H9 (cell line): ENCODE data around the gene TMEM98. TPM values are rescaled to one million over a fixed set of nuclear protein-coding genes. Genes with fewer than 3 reads are reported as not detected.

Source experiments
- DNase-seq: peaks from one replicate; pipeline ENCODE4 v3.0.0-alpha.2; 2017
- H2AFZ ChIP-seq: one replicate; pipeline ENCODE4 v1.6.1; 2013; ENCODE audit warnings: mild to moderate bottlenecking, low read length, control low read depth, moderate library complexity
- H2AK5ac ChIP-seq: 2 replicates; pipeline ENCODE4 v1.6.1; 2013; ENCODE audit warnings: low read length, control low read depth, mixed read lengths; ENCODE audit not compliant: insufficient read length
- H2BK120ac ChIP-seq: one replicate; pipeline ENCODE4 v1.6.1; 2013; ENCODE audit warnings: low read depth, mild to moderate bottlenecking, low read length, control low read depth, inconsistent platforms; ENCODE audit not compliant: poor library complexity, severe bottlenecking
- H2BK12ac ChIP-seq: 2 replicates; pipeline ENCODE4 v1.6.1; 2013; ENCODE audit warnings: low read length, control low read depth, mixed read lengths, low read depth; ENCODE audit not compliant: insufficient read length
- H2BK15ac ChIP-seq: 2 replicates; pipeline ENCODE4 v1.6.1; 2013; ENCODE audit warnings: low read depth, low read length, control low read depth
- H2BK20ac ChIP-seq: one replicate; pipeline ENCODE4 v1.6.1; 2013; ENCODE audit warnings: low read depth, mild to moderate bottlenecking, low read length, control low read depth, inconsistent platforms; ENCODE audit not compliant: poor library complexity, severe bottlenecking
- H2BK5ac ChIP-seq: 2 replicates; pipeline ENCODE4 v1.6.1; 2013; ENCODE audit warnings: low read length, control low read depth, mixed read lengths; ENCODE audit not compliant: insufficient read length
- H3K14ac ChIP-seq: 2 replicates; pipeline ENCODE4 v1.6.1; 2013; ENCODE audit warnings: low read length, control low read depth; ENCODE audit not compliant: insufficient read depth
- H3K18ac ChIP-seq: 2 replicates; pipeline ENCODE4 v1.6.1; 2013; ENCODE audit warnings: low read depth, mild to moderate bottlenecking, mixed read lengths, low read length, control low read depth; ENCODE audit not compliant: insufficient read length
- H3K23ac ChIP-seq: 2 replicates; pipeline ENCODE4 v1.6.1; 2013; ENCODE audit warnings: low read length, control low read depth, mixed read lengths, low read depth; ENCODE audit not compliant: insufficient read length
- H3K23me2 ChIP-seq: 2 replicates; pipeline ENCODE4 v1.6.1; 2013; ENCODE audit warnings: low read depth, mild to moderate bottlenecking, mixed read lengths, low read length, control low read depth; ENCODE audit not compliant: insufficient read length, poor library complexity, severe bottlenecking
- H3K27ac ChIP-seq: 2 replicates; pipeline ENCODE4 v1.5.1; 2013; ENCODE audit warnings: low read length, control low read depth, mixed read lengths, low read depth; ENCODE audit not compliant: insufficient read length
- H3K27me3 ChIP-seq: 2 replicates; pipeline ENCODE4 v1.6.1; 2013; ENCODE audit warnings: low read length, control low read depth, inconsistent platforms; ENCODE audit not compliant: insufficient read depth
- H3K4ac ChIP-seq: 2 replicates; pipeline ENCODE4 v1.6.1; 2013; ENCODE audit warnings: low read depth, mild to moderate bottlenecking, control low read depth, inconsistent platforms, low read length, moderate library complexity
- H3K4me1 ChIP-seq: 2 replicates; pipeline ENCODE4 v1.6.1; 2013; ENCODE audit warnings: low read length, control low read depth, inconsistent platforms; ENCODE audit not compliant: insufficient read depth
- H3K4me2 ChIP-seq: 2 replicates; pipeline ENCODE4 v1.6.1; 2013; ENCODE audit warnings: low read length, control low read depth, mixed read lengths; ENCODE audit not compliant: insufficient read length, insufficient read depth
- H3K56ac ChIP-seq: 2 replicates; pipeline ENCODE4 v1.6.1; 2013; ENCODE audit warnings: low read depth, mild to moderate bottlenecking, mixed read lengths, low read length, control low read depth; ENCODE audit not compliant: insufficient read length
- H3K79me1 ChIP-seq: 2 replicates; pipeline ENCODE4 v1.6.1; 2013; ENCODE audit warnings: low read depth, mild to moderate bottlenecking, moderate library complexity, low read length, control low read depth, inconsistent platforms; ENCODE audit not compliant: insufficient read depth, poor library complexity, severe bottlenecking
- H3K79me2 ChIP-seq: 2 replicates; pipeline ENCODE4 v1.6.1; 2013; ENCODE audit warnings: low read length, control low read depth, inconsistent platforms; ENCODE audit not compliant: insufficient read depth
- H3K9ac ChIP-seq: 2 replicates; pipeline ENCODE4 v1.6.1; 2013; ENCODE audit warnings: low read length, control low read depth, mixed read lengths; ENCODE audit not compliant: insufficient read length; ENCODE audit errors: extremely low read depth
- H3K9me3 ChIP-seq: one replicate; pipeline ENCODE4 v1.6.1; 2013; ENCODE audit warnings: low read depth, low read length, inconsistent platforms; ENCODE audit not compliant: control insufficient read depth
- H3T11ph ChIP-seq: one replicate; pipeline ENCODE4 v1.6.1; 2013; ENCODE audit warnings: mild to moderate bottlenecking, low read length, control low read depth, inconsistent platforms
- H4K20me1 ChIP-seq: one replicate; pipeline ENCODE4 v1.6.1; 2013; ENCODE audit not compliant: control insufficient read depth, insufficient read length, insufficient read depth
- H4K5ac ChIP-seq: 2 replicates; pipeline ENCODE4 v1.6.1; 2013; ENCODE audit warnings: low read depth, mild to moderate bottlenecking, mixed read lengths, low read length, control low read depth; ENCODE audit not compliant: insufficient read length
- H4K8ac ChIP-seq: replicated peaks from 2 replicates; pipeline ENCODE4 v1.6.1; 2013; ENCODE audit warnings: low read length, control low read depth, mixed read lengths, low read depth; ENCODE audit not compliant: insufficient read length
- H4K91ac ChIP-seq: 2 replicates; pipeline ENCODE4 v1.6.1; 2013; ENCODE audit warnings: low read depth, mild to moderate bottlenecking, moderate library complexity, mixed read lengths, low read length, control low read depth; ENCODE audit not compliant: insufficient read length
- H3K27ac Mint-ChIP-seq, 3 experiments: 2 replicates in 2 of 3; 3 replicates in 1 of 3; pipeline ENCODE4 v1.8.0; 2020 to 2021; ENCODE audit warnings: mixed read lengths in 3 of 3, mild to moderate bottlenecking in 1 of 3, moderate library complexity in 1 of 3
- H3K27me3 Mint-ChIP-seq: 2 replicates; pipeline ENCODE4 v1.8.0; 2021; ENCODE audit warnings: low read depth, mild to moderate bottlenecking, moderate library complexity, mixed read lengths
- H3K36me3 Mint-ChIP-seq, 3 experiments: 2 replicates in 2 of 3; 3 replicates in 1 of 3; pipeline ENCODE4 v1.8.0; 2020 to 2021; ENCODE audit warnings: low read depth in 3 of 3, mixed read lengths in 3 of 3; ENCODE audit not compliant: insufficient read depth in 1 of 3
- H3K4me1 Mint-ChIP-seq, 2 experiments: 2 replicates each; pipeline ENCODE4 v1.8.0; 2020; ENCODE audit warnings: mixed read lengths in 2 of 2
- H3K4me3 Mint-ChIP-seq, 2 experiments: 2 replicates in 1 of 2; 3 replicates in 1 of 2; pipeline ENCODE4 v1.8.0; 2020 to 2021; ENCODE audit warnings: mild to moderate bottlenecking in 2 of 2, mixed read lengths in 2 of 2, moderate library complexity in 1 of 2
- H3K9me3 Mint-ChIP-seq, 2 experiments: 2 replicates in 1 of 2; 3 replicates in 1 of 2; pipeline ENCODE4 v1.8.0; 2020; ENCODE audit warnings: mild to moderate bottlenecking in 2 of 2, mixed read lengths in 2 of 2, moderate library complexity in 1 of 2
- WGBS: extraction: QIAGEN DNeasy Blood & Tissue Kit; methylation state at CpG from one replicate; pipeline ENCODE4 v1.1.7; 2013; ENCODE audit warnings: missing lambda C conversion rate, low lambda C conversion rate, mixed read lengths; ENCODE audit not compliant: insufficient read length; ENCODE audit errors: extremely low coverage; 5-methylcytosine and 5-hydroxymethylcytosine counted together
- total RNA-seq: library from RNA; stranded (reverse); gene quantifications from 2 replicates; pipeline ENCODE4 v1.2.1, GENCODE V29; 2021
- TF ChIP-seq, protein P1 (sequence below): fragments of 200-600 bp; sonication (generic); conservative IDR thresholded peaks from 3 replicates; pipeline ENCODE4 v1.8.0; 2021; ENCODE audit warnings: antibody characterized with exemption, mild to moderate bottlenecking

TMEM98 gene
- total RNA-seq, 1 experiment from 2014 or later: 78.4 TPM

- H2BK5ac ChIP-seq: no peak overlapping the region
- no peak overlapping the region for H3K23ac ChIP-seq
- no peak overlapping the region for H3K27ac Mint-ChIP-seq
- no peaks in the 10 kb centered on the region; the same call in 1 of the 2 replicates for H3K27me3 Mint-ChIP-seq
- no peaks in the 10 kb centered on the region for H4K20me1 ChIP-seq
- TF ChIP-seq, protein P1, sequence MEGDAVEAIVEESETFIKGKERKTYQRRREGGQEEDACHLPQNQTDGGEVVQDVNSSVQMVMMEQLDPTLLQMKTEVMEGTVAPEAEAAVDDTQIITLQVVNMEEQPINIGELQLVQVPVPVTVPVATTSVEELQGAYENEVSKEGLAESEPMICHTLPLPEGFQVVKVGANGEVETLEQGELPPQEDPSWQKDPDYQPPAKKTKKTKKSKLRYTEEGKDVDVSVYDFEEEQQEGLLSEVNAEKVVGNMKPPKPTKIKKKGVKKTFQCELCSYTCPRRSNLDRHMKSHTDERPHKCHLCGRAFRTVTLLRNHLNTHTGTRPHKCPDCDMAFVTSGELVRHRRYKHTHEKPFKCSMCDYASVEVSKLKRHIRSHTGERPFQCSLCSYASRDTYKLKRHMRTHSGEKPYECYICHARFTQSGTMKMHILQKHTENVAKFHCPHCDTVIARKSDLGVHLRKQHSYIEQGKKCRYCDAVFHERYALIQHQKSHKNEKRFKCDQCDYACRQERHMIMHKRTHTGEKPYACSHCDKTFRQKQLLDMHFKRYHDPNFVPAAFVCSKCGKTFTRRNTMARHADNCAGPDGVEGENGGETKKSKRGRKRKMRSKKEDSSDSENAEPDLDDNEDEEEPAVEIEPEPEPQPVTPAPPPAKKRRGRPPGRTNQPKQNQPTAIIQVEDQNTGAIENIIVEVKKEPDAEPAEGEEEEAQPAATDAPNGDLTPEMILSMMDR: peak; percentile 69
- no peak overlapping the region for H3K4me2 ChIP-seq
- H3K27ac ChIP-seq: no peak overlapping the region
- WGBS: no CpG with 5 or more reads among the region's 8 CpGs
- H3T11ph ChIP-seq: no peak overlapping the region
- H4K5ac ChIP-seq: no peak overlapping the region
- H3K79me1 ChIP-seq: no peaks in the 10 kb centered on the region
- peaks cover 20 to 58% (median 43%) of the 10 kb centered on the region in 3 experiments for H3K36me3 Mint-ChIP-seq
- H3K23me2 ChIP-seq: no peaks in the 10 kb centered on the region
- H3K14ac ChIP-seq: no peak overlapping the region
- H3K9ac ChIP-seq: no peak overlapping the region
- H3K9me3 Mint-ChIP-seq: no peaks in the 10 kb centered on the region
- no peak overlapping the region for H2BK20ac ChIP-seq
- no peak overlapping the region for H3K56ac ChIP-seq
- H2BK12ac ChIP-seq: no peak overlapping the region
- no peak overlapping the region for H2BK15ac ChIP-seq
- no peaks in the 10 kb centered on the region for H3K79me2 ChIP-seq
- no peak overlapping the region for H4K91ac ChIP-seq
- no peak overlapping the region for H3K4ac ChIP-seq
- no peaks in the 10 kb centered on the region for H3K27me3 ChIP-seq
- no peak for DNase-seq
- no peak overlapping the region for H2BK120ac ChIP-seq
- no peak overlapping the region for H4K8ac ChIP-seq
- H3K9me3 ChIP-seq: no peaks in the 10 kb centered on the region
- H3K4me3 Mint-ChIP-seq: no peak overlapping the region
- H2AFZ ChIP-seq: no peak overlapping the region
- H2AK5ac ChIP-seq: no peak overlapping the region
- H3K18ac ChIP-seq: no peak overlapping the region
- no peaks in the 10 kb centered on the region for H3K4me1 ChIP-seq
- peaks cover 14 to 21% of the 10 kb centered on the region in 2 experiments for H3K4me1 Mint-ChIP-seq
These were observed 13.6 kb downstream of the TMEM98 start for GRCh38 chr17:32941419-32942032.
